ENCODE data around the gene TMEM108. TPM values are rescaled to one million over a fixed set of nuclear protein-coding genes. Genes with fewer than 3 reads are reported as not detected.

Gene TMEM108
- total and polyA plus RNA-seq, 2 experiments from 2014 or later: 7.4 to 15.3 TPM

DNA sequence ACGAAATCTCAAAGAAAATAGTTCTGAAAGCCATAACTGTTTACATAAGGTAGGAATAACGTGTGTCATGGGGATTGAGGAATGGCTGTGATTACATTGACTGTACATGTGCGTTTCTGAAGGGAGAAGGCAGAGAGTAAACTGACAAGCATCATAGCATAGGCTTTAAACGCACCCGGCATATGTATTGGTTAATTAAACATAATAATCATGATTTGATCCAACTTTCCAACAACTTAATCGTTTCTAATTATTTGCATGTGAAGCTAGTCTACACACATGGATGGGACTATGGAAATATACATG lies 3.3 kb downstream of the TMEM108 start:
- peaks cover 4% of the 10 kb centered on the region for H3K36me3 ChIP-seq (ENCODE audit: insufficient read depth)
- TF ChIP-seq CREB1 (CRISPR knock-in tag; IDR thresholded peaks at IDR 0.05; ENCODE audit: low read depth) (no peak), STAT1 (IDR thresholded peaks at IDR 0.05; ENCODE audit: unreplicated experiment) (no peak), JUNB (IDR thresholded peaks at IDR 0.05; ENCODE audit: unreplicated experiment) (no peak), ZNF331 (CRISPR knock-in tag; IDR thresholded peaks at IDR 0.05; ENCODE audit: low read depth) (no peak), EZH2phosphoT487 (IDR thresholded peaks at IDR 0.05; ENCODE audit: unreplicated experiment) (no peak), ZNF114 (CRISPR knock-in tag; IDR thresholded peaks at IDR 0.05) (no peak), NANOG (IDR thresholded peaks at IDR 0.05; ENCODE audit: borderline replicate concordance) (no peak), POLR2AphosphoS5 (IDR thresholded peaks at IDR 0.05; ENCODE audit: low read depth) (no peak), EZH2 (IDR thresholded peaks at IDR 0.05; ENCODE audit: low read depth, unreplicated experiment) (no peak)
- TF ChIP-seq, protein P1, sequence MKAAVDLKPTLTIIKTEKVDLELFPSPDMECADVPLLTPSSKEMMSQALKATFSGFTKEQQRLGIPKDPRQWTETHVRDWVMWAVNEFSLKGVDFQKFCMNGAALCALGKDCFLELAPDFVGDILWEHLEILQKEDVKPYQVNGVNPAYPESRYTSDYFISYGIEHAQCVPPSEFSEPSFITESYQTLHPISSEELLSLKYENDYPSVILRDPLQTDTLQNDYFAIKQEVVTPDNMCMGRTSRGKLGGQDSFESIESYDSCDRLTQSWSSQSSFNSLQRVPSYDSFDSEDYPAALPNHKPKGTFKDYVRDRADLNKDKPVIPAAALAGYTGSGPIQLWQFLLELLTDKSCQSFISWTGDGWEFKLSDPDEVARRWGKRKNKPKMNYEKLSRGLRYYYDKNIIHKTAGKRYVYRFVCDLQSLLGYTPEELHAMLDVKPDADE (IDR thresholded peaks at IDR 0.05): no peak
- TF ChIP-seq, protein P2, sequence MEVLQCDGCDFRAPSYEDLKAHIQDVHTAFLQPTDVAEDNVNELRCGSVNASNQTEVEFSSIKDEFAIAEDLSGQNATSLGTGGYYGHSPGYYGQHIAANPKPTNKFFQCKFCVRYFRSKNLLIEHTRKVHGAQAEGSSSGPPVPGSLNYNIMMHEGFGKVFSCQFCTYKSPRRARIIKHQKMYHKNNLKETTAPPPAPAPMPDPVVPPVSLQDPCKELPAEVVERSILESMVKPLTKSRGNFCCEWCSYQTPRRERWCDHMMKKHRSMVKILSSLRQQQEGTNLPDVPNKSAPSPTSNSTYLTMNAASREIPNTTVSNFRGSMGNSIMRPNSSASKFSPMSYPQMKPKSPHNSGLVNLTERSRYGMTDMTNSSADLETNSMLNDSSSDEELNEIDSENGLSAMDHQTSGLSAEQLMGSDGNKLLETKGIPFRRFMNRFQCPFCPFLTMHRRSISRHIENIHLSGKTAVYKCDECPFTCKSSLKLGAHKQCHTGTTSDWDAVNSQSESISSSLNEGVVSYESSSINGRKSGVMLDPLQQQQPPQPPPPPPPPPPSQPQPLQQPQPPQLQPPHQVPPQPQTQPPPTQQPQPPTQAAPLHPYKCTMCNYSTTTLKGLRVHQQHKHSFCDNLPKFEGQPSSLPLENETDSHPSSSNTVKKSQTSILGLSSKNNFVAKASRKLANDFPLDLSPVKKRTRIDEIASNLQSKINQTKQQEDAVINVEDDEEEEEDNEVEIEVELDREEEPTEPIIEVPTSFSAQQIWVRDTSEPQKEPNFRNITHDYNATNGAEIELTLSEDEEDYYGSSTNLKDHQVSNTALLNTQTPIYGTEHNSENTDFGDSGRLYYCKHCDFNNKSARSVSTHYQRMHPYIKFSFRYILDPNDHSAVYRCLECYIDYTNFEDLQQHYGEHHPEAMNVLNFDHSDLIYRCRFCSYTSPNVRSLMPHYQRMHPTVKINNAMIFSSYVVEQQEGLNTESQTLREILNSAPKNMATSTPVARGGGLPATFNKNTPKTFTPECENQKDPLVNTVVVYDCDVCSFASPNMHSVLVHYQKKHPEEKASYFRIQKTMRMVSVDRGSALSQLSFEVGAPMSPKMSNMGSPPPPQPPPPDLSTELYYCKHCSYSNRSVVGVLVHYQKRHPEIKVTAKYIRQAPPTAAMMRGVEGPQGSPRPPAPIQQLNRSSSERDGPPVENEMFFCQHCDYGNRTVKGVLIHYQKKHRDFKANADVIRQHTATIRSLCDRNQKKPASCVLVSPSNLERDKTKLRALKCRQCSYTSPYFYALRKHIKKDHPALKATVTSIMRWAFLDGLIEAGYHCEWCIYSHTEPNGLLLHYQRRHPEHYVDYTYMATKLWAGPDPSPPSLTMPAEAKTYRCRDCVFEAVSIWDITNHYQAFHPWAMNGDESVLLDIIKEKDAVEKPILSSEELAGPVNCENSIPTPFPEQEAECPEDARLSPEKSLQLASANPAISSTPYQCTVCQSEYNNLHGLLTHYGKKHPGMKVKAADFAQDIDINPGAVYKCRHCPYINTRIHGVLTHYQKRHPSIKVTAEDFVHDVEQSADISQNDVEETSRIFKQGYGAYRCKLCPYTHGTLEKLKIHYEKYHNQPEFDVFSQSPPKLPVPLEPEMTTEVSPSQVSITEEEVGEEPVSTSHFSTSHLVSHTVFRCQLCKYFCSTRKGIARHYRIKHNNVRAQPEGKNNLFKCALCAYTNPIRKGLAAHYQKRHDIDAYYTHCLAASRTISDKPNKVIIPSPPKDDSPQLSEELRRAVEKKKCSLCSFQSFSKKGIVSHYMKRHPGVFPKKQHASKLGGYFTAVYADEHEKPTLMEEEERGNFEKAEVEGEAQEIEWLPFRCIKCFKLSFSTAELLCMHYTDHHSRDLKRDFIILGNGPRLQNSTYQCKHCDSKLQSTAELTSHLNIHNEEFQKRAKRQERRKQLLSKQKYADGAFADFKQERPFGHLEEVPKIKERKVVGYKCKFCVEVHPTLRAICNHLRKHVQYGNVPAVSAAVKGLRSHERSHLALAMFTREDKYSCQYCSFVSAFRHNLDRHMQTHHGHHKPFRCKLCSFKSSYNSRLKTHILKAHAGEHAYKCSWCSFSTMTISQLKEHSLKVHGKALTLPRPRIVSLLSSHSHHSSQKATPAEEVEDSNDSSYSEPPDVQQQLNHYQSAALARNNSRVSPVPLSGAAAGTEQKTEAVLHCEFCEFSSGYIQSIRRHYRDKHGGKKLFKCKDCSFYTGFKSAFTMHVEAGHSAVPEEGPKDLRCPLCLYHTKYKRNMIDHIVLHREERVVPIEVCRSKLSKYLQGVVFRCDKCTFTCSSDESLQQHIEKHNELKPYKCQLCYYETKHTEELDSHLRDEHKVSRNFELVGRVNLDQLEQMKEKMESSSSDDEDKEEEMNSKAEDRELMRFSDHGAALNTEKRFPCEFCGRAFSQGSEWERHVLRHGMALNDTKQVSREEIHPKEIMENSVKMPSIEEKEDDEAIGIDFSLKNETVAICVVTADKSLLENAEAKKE (CRISPR knock-in tag; IDR thresholded peaks at IDR 0.05): no peak
- peaks cover 4% of the 10 kb centered on the region for H4K20me1 ChIP-seq (replicated peaks; ENCODE audit: insufficient read depth)
- no peaks in the 10 kb centered on the region for H3K9me2 ChIP-seq (ENCODE audit: insufficient read depth)
- H3K27me3 ChIP-seq (ENCODE audit: insufficient read depth): peaks cover 21% of the 10 kb centered on the region
- ATAC-seq (no peak), DNase-seq (ENCODE audit: low spot score) (no peak)
- peaks cover 33% of the 10 kb centered on the region for H3K79me2 ChIP-seq (replicated peaks; ENCODE audit: insufficient read depth)
- no peak overlapping the region for H3K27ac ChIP-seq (ENCODE audit: low read depth)
- Mint-ChIP-seq H3K4me3 (no peak overlapping the region), H3K9me3 (peaks cover 4% of the 10 kb centered on the region; the same call in 2 of the 3 replicates), H3K4me1 (peaks cover 21% of the 10 kb centered on the region), H3K27ac (no peak overlapping the region), H3K27me3 (ENCODE audit: insufficient read depth, low read depth, poor library complexity) (peaks cover 14% of the 10 kb centered on the region), H3K36me3 (ENCODE audit: low read depth) (peaks cover 12% of the 10 kb centered on the region; the same call in 1 of the 3 replicates)
- no peak overlapping the region for H3K4me2 ChIP-seq
- H3F3A ChIP-seq (replicated peaks; ENCODE audit: low read depth): no peaks in the 10 kb centered on the region
- H2AFZ ChIP-seq: no peak overlapping the region
- H3K4me1 ChIP-seq (ENCODE audit: insufficient read depth): peaks cover 14% of the 10 kb centered on the region
- no peak overlapping the region for H3K4me3 ChIP-seq
